Subcutaneous adipose tissue (tissue), 4 donors: Measurements from ENCODE around the gene MT1F. TPM values are rescaled to one million over a fixed set of nuclear protein-coding genes. Genes with fewer than 3 reads are reported as not detected.

Source experiments
- total RNA-seq, 4 donors: library from RNA; depleted of rRNA; stranded (reverse); fragments of >200 nt; gene quantifications; one replicate each; pipeline ENCODE4 v1.1.0, GENCODE V29; 2016
- TF ChIP-seq, protein P1 (sequence below): fragments of 450-650 bp; IDR thresholded peaks from one replicate; pipeline ENCODE4 v1.5.1; 2016; ENCODE audit warnings: low read depth, mild to moderate bottlenecking, control low read depth, antibody characterized with exemption, moderate library complexity

The MT1F gene
- total RNA-seq, 4 donors from 2014 or later: 9.2 to 55.1 (median 11.8) TPM

DNA sequence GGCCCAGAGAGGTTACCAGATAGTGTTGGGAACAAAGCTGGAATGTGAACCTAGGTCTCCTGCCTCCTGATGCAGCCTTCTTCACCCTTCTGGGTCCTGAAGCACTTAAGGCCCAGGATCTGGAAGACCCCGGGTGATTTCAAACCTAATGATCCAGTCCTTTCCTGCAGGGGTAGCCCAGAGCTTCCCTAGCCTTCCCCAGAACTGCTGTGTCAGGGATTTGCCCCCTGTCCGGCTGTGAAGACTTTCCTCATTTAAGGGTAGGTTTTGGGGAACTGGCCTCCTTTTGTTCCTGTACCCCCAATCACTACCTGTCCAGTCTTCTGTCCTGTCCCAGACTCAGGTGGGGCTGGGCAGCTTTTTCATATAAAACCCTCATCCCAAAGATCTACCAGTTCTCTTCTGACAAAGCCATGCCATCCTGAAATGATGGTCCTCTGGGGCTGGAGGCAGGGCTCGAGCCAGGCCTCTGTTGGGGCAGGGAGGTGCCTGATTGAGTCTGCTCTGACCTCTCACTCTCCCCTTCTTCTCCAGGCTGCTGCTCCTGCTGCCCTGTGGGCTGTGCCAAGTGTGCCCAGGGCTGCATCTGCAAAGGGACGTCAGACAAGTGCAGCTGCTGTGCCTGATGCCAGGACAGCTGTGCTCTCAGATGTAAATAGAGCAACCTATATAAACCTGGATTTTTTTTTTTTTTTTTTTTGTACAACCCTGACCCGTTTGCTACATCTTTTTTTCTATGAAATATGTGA, 25.8 kb downstream of the MT1F start:
- TF ChIP-seq, protein P1, sequence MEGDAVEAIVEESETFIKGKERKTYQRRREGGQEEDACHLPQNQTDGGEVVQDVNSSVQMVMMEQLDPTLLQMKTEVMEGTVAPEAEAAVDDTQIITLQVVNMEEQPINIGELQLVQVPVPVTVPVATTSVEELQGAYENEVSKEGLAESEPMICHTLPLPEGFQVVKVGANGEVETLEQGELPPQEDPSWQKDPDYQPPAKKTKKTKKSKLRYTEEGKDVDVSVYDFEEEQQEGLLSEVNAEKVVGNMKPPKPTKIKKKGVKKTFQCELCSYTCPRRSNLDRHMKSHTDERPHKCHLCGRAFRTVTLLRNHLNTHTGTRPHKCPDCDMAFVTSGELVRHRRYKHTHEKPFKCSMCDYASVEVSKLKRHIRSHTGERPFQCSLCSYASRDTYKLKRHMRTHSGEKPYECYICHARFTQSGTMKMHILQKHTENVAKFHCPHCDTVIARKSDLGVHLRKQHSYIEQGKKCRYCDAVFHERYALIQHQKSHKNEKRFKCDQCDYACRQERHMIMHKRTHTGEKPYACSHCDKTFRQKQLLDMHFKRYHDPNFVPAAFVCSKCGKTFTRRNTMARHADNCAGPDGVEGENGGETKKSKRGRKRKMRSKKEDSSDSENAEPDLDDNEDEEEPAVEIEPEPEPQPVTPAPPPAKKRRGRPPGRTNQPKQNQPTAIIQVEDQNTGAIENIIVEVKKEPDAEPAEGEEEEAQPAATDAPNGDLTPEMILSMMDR: no peak

DNA sequence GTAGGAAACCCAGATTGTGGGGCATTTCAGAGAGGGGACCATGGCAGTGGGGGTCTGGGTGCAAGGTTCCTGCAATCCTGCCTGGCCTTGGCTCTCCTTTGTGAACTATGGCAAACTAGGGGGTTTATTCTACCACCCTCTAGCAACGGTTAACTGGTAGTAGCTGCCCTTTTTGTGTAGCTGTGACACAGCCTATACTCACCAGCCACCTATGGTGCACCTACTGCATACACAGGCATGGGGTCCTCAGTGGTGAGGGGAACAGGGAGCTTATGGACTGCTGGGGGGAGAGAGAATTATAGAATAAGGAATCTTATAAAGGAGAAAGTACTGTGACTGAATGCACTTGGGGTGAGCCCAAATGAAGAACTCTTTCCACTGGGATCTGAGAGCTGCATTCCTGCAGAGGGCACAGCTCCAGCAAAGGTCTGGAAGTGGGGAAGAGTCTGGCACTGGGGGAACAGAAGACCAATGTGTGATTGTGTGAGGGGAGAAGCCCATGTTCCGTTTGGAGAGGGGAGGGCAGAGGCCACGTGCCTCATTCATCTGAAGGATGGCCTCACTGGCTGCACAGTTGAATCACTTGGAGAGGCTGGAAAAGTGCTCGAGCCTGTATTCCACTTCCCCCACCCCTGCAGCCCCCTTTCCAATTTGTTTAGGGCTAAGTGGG, 26.6 kb downstream of the MT1F start:
- TF ChIP-seq, protein P1: no peak

DNA sequence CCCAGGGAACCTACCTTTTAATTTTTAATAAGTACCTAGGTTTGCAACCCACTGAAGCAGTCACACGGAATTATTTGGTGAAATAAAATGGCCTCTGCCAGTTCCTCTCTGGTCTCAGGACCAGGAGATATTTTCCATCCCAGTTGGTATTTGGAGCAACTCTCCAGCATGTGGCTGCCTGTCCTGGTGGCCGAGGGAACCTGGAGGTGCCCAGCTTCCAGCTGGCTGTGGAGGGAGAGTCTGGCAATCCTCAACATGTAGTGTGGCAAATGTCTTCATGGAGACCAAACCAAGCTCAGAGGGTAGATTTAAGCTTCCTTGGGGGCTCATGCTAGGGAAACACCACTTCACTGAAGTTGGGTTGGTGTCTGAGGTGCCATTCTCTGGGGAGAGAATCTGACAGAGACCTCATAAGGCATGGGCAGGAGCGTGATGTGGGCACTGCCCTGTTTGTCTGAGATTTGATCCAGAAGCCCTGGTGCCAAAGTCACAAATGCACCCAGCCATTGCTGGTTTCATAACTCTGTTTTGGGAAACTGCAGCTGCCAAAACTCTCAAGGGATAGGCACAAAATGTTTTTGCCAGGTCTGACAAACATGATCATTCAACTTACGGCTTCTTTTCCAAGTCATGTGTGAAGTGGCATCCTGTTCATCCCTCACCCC, 27.3 kb downstream of the MT1F start:
- TF ChIP-seq, protein P1: no peak

DNA sequence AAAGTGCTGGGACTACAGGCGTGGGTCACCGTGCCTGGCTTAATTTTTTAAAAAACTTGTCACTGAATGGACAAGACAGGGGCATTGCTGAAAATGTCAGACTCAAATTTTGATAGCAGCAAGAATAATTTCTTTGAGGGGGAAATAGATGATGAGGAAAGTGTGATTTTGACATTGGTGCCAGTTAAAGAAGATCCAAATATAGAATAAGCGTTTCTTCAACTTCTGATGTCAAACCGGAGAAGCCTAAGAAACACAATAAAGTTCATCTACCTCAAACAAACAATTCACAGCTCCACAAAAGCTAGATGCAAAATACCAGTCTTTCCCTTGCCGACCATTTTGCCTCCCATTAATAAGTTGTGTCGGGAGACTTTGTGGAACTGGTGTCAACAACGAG, 29.0 kb downstream of the MT1F start:
- TF ChIP-seq, protein P1: no peak

DNA sequence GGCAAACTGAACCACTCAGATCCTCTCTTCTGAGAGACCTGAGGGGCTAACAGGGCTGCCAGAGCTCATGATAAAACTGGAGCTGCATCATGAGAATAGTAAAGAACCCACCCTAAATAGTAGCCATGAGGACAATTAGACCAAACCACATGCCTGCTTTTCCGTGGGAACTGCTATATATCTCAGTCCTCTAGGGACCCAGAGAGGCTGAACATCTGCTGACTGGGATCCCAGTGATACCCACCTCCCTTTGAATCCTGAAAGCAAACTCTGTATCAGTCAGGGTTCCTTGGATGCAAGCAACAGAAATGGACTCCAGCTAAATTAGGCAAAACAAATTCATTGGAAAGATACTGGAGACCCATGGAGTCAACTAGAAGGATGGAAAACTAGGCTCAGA, 31.0 kb downstream of the MT1F start:
- TF ChIP-seq, protein P1: no peak

DNA sequence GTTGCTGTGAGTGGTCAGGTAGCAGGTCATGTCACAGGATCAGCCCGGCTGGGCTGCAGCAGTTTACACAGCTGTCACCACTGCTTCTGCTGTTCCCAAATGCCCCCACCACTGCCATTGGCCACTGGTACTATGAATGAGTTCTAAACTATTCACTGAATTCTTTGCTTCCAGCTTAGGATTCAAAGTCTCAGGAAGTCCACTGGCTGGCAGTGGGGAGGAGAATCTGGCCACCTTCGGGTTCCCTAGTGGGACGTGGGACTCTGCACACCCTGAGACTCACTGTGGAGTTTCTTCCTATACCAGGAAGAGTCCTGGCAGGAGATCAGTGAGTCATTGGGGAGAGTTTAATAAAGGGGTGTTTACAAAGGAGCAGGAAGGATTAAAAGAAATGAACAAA, 31.4 kb downstream of the MT1F start:
- TF ChIP-seq, protein P1: no peak
